GM04503 (cell line): ENCODE data around the gene SPRY2.
"Not testable (repeated sequence)": the region's sequence is repeated elsewhere in the genome, so short reads cannot be mapped to it uniquely, and the experiment has no call there.

ENCODE experiments used
- DNase-seq: peaks from one replicate; pipeline ENCODE4 v3.0.0-alpha.2; 2012; ENCODE audit warnings: low read depth

The SPRY2 gene

DNA sequence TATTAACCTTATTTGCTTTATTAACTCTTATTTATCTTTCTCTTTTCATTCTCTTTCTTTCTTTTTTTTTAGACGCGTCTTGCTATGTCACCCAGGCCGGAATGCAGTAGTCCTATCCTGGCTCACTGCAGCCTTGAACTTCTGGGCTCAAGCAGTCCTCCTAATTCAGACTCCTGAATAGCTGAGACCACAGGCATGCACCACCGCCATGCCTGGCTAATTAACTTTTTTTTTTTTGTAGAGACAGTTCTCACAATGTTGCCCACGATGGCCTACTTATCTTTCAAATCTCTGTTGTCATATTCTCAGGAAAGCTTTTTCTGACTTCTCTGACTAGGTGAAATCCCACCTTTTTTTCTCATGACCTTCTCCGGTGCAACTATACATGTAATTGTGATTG is 7.8 kb upstream of the SPRY2 start:
- no peak for DNase-seq

- DNase-seq, result no peak
Measured at GRCh38 chr13:80348314-80348713, 7.4 kb upstream of the SPRY2 start.

- no peak for DNase-seq
Measured at GRCh38 chr13:80345771-80346510, 5.0 kb upstream of the SPRY2 start.

GRCh38 chr13:80344032-80344431 is 3.1 kb upstream of the SPRY2 start:
- DNase-seq, result not testable (repeated sequence)

GRCh38 chr13:80342471-80343371 is 1.8 kb upstream of the SPRY2 start:
- DNase-seq, result no peak

GRCh38 chr13:80341756-80342370 is 937 bp upstream of the SPRY2 start:
- DNase-seq, result no peak

DNA sequence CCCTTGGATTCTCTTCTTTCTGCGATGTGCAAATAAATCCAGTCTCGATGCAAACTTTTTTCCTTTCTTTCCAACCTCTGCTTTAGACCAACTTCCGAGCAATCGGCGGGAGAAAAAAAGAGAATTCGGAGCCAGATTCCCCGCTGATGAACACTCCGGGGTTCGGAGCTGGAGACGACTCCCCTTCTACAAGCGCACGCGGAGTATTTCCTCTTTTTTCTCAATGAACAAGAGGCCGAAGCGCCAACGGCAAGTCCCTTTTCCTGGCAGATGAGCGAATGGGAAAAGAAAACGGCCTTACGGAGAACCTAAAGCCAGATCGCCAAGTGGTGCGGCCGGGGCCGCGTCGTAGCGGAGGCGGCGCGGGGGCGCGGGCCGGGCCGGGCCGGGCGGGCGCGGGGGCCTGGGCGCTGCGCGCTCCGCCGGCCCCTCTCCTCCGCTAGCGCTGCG is 250 bp downstream of the SPRY2 start:
- no peak for DNase-seq

- no peak for DNase-seq
Measured at GRCh38 chr13:80339912-80340650, 845 bp downstream of the SPRY2 start.

DNA sequence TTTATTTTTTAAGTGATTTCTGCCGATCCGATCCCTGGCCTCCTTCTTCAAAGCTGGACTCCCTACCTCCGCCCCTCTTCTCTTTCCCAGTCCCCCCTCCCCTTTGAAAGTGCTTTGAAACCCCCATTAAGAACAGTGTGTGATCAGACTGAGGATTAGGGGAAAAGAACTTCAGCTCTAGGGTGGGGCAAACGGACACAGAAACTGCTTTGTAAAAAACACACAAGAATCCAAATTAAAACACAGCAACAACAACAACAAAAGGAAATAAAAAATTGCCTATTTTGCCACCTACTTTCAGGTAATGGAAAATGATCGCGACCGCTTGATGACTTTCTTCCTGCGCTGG is 1.4 kb downstream of the SPRY2 start:
- DNase-seq, result no peak

- DNase-seq, result no peak
Measured at GRCh38 chr13:80338781-80339562, 2.0 kb downstream of the SPRY2 start.

GRCh38 chr13:80337288-80338081 is 3.4 kb downstream of the SPRY2 start:
- DNase-seq, result no peak

DNA sequence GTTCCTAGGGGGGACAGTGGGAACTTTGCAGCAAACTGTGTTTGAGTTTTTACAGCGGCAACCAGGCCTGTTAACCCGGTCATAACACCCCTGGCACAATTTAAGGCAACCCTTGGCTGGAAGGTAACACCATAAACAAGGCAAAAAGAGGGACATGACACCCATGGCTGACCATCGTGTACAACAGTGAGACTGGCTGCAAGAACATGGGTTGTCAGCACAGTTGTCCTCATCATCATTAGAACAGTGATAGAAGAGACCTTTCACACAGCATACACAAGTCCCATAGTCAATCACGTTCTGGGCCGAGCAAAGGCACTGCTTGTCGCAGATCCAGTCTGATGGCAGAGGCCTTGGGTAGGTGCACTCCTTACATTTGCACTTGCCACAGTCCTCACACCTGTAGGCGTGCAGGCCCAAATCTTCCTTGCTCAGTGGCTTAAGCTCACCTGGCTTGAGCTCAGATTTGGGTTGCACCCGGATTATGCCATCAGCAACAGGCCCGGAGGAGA is 4.1 kb downstream of the SPRY2 start:
- no peak for DNase-seq

GRCh38 chr13:80336370-80336769 is 4.6 kb downstream of the SPRY2 start:
- no peak for DNase-seq

DNA sequence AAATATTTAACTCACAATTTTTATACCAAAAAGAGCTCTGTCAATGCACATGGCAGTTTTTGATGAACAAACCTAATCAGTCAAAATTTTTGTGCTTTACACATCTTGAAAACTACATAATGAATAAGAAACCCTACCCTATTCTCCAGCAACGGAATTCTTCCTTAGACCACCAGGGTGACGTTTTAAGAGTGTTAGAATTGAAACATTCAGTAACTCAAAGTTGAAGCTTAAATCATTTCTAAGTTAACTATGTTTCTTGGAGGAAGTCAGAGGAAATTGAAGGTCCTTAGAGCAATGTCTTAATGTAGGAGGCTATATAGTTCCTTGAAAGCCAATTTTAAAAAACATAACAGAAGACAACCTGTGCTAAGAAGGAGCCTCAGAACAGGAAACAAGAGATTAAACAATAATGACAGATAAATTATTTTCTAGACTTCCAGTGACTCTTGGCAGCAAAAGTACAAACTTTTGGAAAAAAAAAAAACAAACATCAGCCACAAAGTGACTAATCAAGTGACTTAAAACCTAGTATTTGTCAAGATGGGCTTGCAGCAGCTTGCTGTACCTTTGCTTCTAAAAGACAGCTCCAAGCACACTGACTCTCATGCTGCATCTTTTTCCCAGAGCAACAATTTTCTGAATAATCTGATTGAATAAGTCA is 6.2 kb downstream of the SPRY2 start:
- no peak for DNase-seq

- no peak for DNase-seq
Measured at GRCh38 chr13:80331984-80332383, 8.9 kb downstream of the SPRY2 start.

DNA sequence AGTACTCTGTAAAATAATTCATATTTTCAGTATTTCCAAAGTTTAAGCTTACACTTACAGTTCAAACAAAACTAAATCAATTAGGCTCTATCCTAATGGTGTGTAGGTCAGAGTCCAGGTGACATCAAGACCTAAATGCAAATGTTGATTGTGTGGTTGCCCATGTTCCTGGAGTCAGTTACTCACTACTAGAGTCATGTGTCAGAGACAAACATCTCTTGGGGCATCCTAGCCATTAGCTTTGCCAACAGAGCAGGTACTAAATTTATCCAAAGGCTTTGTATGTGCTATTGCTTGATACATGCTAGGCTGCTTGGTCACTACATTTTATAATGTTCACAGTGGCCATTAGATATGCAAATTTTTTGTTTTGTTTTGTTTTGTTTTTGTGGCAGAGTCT is 11.7 kb downstream of the SPRY2 start:
- DNase-seq, result no peak

- no peak for DNase-seq
Measured at GRCh38 chr13:80319004-80319403, 21.9 kb downstream of the SPRY2 start.

DNA sequence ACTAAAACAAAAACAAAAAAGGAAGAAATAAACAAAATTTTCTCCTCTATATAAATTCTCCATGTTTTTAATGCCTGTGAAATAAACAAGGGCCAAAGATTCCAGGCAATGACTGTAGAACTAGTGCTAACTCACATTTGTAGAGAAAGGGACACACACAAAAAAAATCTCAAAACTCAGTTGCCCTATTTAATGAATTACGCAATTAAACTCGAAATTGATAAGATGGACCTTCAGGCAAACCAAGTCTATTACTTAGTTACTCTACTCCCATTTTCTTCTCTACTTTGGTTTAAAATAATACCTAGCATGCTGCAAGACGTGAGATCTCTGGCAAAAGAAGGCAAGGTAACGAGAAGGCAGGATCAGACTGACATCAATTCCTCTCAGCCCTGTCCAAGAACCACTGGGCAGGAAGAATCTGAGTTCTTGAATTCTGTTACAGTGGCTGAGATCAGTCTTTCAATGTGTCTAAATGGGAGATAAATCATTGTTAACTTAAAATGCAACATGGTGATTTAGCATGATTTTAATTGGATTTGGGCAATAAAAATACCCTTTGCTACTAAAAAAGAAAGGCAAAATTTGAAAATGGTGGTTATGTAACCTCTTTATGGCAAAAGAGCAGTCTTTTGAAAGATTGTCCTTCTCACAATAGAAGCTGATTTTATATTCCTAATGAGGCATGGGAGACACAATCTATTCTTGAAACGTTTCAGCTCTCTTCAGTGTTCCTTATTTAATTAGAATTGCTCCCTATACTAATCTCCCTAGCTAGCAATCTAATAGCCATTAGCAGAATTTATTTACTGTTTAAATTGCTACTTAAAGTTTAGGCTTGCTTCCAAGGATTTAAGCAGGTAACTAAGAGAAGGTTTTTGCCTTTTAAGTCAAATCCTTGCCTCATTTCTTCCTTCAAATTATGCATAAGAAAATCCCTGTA is 25.9 kb downstream of the SPRY2 start:
- DNase-seq, result no peak
